ENCODE measurements around the gene TPRG1L. TPM values are rescaled to one million over a fixed set of nuclear protein-coding genes. Genes with fewer than 3 reads are reported as not detected.

TPRG1L gene
- total and polyA plus RNA-seq, 2 of the 4 experiments (the other 2 are of a cell fraction) = 25.3 to 39.5 TPM

DNA sequence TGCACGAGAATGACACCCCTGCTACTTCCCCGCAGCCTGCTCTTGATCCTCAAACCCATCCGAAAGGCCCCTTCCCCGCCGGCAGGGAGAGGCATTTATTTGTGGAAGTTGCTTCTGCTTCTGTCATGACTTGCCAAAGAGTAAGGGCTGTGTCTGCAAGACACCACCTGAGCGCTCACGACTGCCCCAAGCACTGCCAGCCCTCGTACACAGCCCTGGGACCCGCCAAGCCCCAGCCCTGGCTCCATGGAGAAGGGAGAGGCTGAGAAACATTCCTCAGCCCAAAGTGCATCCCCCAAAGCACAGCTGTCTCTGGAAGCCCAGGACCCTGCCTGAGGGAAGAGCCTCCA is 6.3 kb upstream of the TPRG1L start:
- Histone ChIP-seq H3K56ac (ENCODE audit: extremely low read depth, insufficient read depth, low read length) (no peak overlapping the region), H4K91ac (ENCODE audit: insufficient read depth, low read depth, low read length) (no peak overlapping the region), H3K18ac (ENCODE audit: low read depth, low read length) (no peak overlapping the region), H3K9ac (ENCODE audit: low read depth, low read length) (no peak overlapping the region), H3K4me2 (ENCODE audit: low read depth, low read length) (no peak overlapping the region), H3K4me1 (ENCODE audit: control insufficient read depth, insufficient read depth, low read length) (peaks cover 15% of the 10 kb centered on the region), H2AK9ac (replicated peaks; ENCODE audit: low read depth, low read length, poor library complexity) (peak overlapping the region; percentile 77), H3K4ac (ENCODE audit: low read depth, low read length) (no peak overlapping the region), H3K9me1 (ENCODE audit: insufficient read depth, low read length) (no peaks in the 10 kb centered on the region; the same call in 1 of the 2 replicates), H2BK120ac (ENCODE audit: low read depth, low read length) (no peak overlapping the region), H4K8ac (ENCODE audit: low read depth in 2 of 2, low read length in 2 of 2) (no peak overlapping the region), H3K23ac (ENCODE audit: low read depth, low read length) (no peak overlapping the region), H4K20me1 (ENCODE audit: insufficient read depth, low read length) (no peaks in the 10 kb centered on the region; the same call in 1 of the 2 replicates), H2BK15ac (ENCODE audit: low read depth, low read length) (no peak overlapping the region), H4K5ac (ENCODE audit: low read depth, low read length) (no peak overlapping the region), H3K36me3 (ENCODE audit: control insufficient read depth, insufficient read depth, low read length) (no peaks in the 10 kb centered on the region), H3K14ac (replicated peaks; ENCODE audit: low read depth, low read length) (no peak overlapping the region), H2AK5ac (ENCODE audit: low read depth, low read length) (no peak overlapping the region; the same call in 1 of the 2 replicates), H3K9me3 (ENCODE audit: control insufficient read depth, insufficient read depth, low read length) (no peaks in the 10 kb centered on the region), H2BK5ac (ENCODE audit: low read depth, low read length, poor library complexity, severe bottlenecking) (no peak overlapping the region), H2BK20ac (ENCODE audit: low read depth, low read length) (no peak overlapping the region), H3K79me1 (ENCODE audit: low read depth in 1 of 2, low read length in 2 of 2) (peaks cover 1 to 7% of the 10 kb centered on the region in 2 experiments; a peak in 3 of 4 replicates), H3K4me3 (ENCODE audit: insufficient read depth, low read depth, low read length) (no peak overlapping the region), H3K27ac (ENCODE audit: insufficient read depth, low read length) (no peak overlapping the region), H2AFZ (replicated peaks; ENCODE audit: low read length, poor library complexity) (peak overlapping the region; percentile 87), H3K27me3 (ENCODE audit: control insufficient read depth, insufficient read depth, low read length) (no peaks in the 10 kb centered on the region)
- ChIA-PET CTCF (interaction anchor here (0.6 to 2.0 kb wide), 14 partner anchors 10 to 165 kb away, joined by 3 to 20 read pairs (median 4); no protein-coding TSS in a partner anchor), POLR2A (ENCODE audit: unreplicated experiment) (no interaction called here)
- no TSS peak for BruUV-seq (replicated peaks)
- no CpG with 5 or more reads among the region's 9 CpGs for WGBS, 2 experiments (ENCODE audit: extremely low coverage in 2 of 2, insufficient read length in 1 of 2)
- dilution Hi-C loops (cut with HindIII; ENCODE audit: low sequenced_read_pairs, unreplicated experiment) = no loop called here
- DNase-seq (no peak), ATAC-seq (ENCODE audit: low read depth) (no peak)
- in situ Hi-C loops (cut with MboI; ENCODE audit: low sequenced_read_pairs) = no loop called here
- intact Hi-C loops (cut with micrococcal nuclease) = no loop called here
- TF ChIP-seq, protein P1, sequence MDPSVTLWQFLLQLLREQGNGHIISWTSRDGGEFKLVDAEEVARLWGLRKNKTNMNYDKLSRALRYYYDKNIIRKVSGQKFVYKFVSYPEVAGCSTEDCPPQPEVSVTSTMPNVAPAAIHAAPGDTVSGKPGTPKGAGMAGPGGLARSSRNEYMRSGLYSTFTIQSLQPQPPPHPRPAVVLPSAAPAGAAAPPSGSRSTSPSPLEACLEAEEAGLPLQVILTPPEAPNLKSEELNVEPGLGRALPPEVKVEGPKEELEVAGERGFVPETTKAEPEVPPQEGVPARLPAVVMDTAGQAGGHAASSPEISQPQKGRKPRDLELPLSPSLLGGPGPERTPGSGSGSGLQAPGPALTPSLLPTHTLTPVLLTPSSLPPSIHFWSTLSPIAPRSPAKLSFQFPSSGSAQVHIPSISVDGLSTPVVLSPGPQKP (IDR thresholded peaks at IDR 0.05; ENCODE audit: borderline replicate concordance, low read depth, low read length) = no peak
- no peak for TF ChIP-seq SMC3 (IDR thresholded peaks at IDR 0.05; ENCODE audit: low read depth, low read length)

Measured in IMR-90 (cell line).